ENCODE measurements around the gene RMC1.

DNA sequence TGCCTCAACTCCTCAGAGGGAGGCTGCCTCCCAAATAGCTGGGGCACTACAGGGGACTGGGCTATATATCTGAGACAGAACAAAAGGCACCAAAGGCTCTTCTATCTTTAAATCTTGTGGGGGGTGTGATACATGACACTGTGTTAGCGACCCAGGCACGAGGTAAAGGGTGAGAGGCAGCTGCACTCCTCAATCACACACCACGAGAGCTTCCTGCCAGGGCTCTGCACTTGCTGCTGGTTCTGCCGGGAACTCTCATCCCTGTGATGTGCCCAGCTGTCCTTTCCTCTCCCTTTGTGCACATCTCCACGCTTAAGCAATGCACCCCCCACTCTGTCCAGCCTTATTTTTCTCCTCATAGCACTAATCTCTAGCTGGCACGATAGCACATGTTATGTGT, 50.6 kb downstream of the RMC1 start:
- TF ChIP-seq EP300 (IDR thresholded peaks at IDR 0.05; ENCODE audit: low read depth) (no peak), CTCF (IDR thresholded peaks at IDR 0.05) (no peak), POLR2A (IDR thresholded peaks at IDR 0.05) (no peak)

Data from transverse colon (tissue), 3 donors.